Stimulated activated CD4-positive, alpha-beta T cell treated with anti-CD3 and anti-CD28 coated beads, TNF-alpha, amount 100 ng/mL, for 4 hours (primary cell): ENCODE data around the gene MRPL20.
A peak's percentile ranks its signal among the peaks of the same experiment; 100 is the strongest.
"Not testable (repeated sequence)": the region's sequence is repeated elsewhere in the genome, so short reads cannot be mapped to it uniquely, and the experiment has no call there.

Experiments
- DNase-seq, 3 experiments: peaks; one replicate each; pipeline ENCODE4 v3.0.0-alpha.2; 2020; ENCODE audit warnings: low read depth in 3 of 3

MRPL20 gene

GRCh38 chr1:1437033-1437903 lies 30.2 kb upstream of the MRPL20 start:
- DNase-seq = no peak

- DNase-seq = no peak
Observed at GRCh38 chr1:1436630-1437032, 29.5 kb upstream of the MRPL20 start.

- DNase-seq = no peak
Observed at GRCh38 chr1:1435911-1436629, 29.0 kb upstream of the MRPL20 start.

GRCh38 chr1:1435106-1435903 lies 28.2 kb upstream of the MRPL20 start, which contains the start of gene VWA1:
Gene VWA1, plus strand, starts transcription at chr1:1435690. Its CDS starts 59 bp downstream, at chr1:1435749.
- peak; percentile 30 to 56 (median 43) for DNase-seq

DNA sequence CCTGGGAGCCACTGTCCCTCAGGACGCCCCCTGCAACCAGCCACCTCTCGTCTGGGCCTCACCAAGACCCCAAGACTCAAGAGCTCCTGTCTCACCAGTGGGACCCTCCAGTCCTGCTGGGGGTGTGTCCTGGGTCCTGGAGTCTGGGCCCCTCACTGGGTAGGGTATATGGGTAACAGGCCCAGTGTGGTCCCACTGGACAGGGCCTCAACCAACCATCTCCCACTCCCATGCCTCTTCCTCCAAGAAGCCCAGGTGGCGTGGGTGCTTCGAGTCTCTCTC lies 27.7 kb upstream of the MRPL20 start:
- no peak for DNase-seq

GRCh38 chr1:1434131-1434823 lies 27.2 kb upstream of the MRPL20 start:
- no peak for DNase-seq

GRCh38 chr1:1433804-1434130 lies 26.7 kb upstream of the MRPL20 start:
- peak; percentile 23 to 32 (median 24) for DNase-seq

DNA sequence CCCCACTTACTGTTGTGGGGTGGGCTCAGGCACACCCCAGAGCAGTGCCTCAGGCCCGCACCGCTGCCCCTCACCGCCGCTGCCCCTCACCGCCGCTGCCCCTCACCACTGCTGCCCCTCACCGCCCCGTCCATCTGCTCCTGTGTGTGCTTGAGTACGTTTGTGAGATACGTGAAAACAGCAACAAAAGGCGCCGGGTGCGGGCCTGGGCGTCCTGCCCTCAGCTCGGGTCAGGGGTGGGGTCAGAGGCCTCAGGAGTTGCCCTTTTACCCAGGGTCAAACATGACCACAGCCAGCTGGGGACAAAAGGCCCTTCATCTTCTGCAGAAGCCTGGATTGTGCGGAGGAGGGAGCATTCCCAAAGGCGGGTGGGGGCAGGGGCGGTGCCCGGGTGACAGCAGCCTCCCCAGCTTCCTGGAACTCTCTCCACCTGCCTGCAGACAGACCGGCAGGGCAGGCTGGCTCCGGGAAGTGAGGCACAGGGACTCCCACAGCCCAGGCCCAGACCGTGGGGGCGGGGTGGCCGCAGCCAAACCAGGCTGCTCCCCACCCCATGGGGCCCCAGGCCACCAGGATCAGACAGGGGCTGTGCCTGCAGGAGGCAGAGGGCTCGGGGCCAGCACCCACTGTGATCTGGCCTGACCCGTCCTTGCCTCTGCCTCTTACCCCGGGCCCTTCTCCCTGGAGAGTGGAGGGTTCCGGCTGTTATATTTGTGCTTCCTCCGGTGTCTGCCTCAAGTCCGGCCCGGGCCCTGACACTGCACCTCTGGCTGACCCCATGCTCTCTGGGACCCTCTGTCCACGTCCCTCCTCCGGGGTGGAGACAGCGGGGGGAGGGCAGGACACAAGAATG lies 26.1 kb upstream of the MRPL20 start:
- no peak for DNase-seq

- DNase-seq = no peak
Observed at GRCh38 chr1:1432274-1432950, 25.3 kb upstream of the MRPL20 start.

DNA sequence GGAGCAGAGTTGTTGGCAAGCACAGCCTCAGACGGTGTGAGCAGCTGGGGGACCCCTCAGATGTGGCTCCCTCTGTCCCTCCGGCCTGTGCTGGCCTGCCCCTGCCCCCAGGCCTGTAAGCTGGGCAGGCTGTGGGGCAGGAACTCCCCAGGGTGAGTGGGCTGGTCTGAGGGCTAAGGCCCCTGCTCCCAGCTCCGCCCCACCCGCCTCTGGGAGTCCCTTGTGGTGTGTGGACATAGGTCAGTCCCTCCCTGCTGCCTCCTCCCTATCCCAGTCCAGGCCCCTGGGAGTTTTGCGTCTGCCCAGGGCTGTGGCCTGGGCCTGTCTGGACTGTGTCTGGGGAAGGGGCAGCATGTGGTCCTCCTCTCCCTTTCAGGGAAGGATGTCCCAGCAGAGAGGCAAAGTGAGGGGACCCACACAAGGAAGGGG lies 24.8 kb upstream of the MRPL20 start:
- no peak for DNase-seq

DNA sequence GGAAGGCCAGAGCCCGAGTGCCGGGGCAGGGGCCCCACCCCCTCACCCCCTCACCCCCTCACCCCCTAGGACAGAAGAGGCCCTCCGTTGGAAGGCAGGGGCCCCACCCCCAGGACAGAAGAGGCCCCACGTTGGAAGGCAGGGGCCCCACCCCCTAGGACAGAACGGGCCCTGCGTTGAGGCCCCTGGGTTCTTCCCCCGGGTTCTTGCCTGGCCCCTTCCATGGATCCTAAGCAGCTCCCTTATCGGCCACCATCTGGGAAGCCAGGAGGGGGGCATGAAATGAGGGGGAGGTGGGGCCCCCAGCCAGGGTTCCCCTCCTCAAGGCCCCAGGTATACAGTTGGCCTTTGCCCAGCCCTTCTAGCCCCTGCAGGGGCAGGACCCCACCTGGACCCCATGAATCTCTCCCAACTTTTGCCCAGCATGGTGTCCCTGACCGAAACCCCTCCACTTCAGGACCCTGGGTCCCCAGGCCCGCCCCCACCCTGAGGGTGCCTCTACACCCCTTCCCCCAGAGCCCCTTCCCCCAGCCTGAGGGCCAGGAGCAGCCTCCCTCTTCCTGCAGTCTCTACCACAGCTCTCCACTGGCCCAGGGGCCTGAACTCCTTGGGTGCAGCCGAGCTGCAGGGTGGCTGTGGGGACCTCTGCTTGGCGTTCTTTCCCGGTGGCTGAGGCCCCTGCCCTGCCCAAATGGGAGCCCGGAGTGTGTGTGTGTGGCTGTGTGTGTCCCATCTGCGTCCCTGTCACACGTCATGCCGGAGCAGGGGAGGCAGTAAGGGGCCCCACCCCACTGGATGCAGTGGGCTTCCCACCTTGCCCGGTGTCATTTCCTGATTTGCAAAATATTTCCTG lies 24.1 kb upstream of the MRPL20 start:
- DNase-seq = no peak

- DNase-seq = no peak
Observed at GRCh38 chr1:1430114-1430982, 23.3 kb upstream of the MRPL20 start.

- DNase-seq = no peak
Observed at GRCh38 chr1:1429671-1430073, 22.6 kb upstream of the MRPL20 start.

DNA sequence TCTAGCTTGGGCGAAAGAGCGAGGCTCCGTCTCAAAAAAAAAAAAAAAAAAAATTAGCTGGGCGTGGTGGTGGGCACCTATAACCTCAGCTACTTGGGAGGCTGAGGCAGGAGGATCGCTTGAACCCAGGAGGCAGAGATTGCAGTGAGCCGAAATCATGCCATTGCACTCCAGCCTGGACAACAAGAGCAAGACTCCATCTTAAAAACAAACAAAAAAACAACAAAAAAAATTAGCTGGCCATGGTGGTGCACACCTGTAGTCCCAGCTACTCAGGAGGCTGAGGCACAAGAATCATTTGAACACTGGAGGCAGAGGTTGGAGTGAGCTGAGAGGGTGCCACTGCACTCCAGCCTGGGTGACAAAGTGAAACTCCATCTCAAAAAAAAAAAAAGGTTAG lies 21.9 kb upstream of the MRPL20 start:
- DNase-seq = not testable (repeated sequence)

GRCh38 chr1:1428174-1428573 lies 21.1 kb upstream of the MRPL20 start:
- no peak for DNase-seq

- no peak for DNase-seq
Observed at GRCh38 chr1:1427820-1428148, 20.7 kb upstream of the MRPL20 start.

DNA sequence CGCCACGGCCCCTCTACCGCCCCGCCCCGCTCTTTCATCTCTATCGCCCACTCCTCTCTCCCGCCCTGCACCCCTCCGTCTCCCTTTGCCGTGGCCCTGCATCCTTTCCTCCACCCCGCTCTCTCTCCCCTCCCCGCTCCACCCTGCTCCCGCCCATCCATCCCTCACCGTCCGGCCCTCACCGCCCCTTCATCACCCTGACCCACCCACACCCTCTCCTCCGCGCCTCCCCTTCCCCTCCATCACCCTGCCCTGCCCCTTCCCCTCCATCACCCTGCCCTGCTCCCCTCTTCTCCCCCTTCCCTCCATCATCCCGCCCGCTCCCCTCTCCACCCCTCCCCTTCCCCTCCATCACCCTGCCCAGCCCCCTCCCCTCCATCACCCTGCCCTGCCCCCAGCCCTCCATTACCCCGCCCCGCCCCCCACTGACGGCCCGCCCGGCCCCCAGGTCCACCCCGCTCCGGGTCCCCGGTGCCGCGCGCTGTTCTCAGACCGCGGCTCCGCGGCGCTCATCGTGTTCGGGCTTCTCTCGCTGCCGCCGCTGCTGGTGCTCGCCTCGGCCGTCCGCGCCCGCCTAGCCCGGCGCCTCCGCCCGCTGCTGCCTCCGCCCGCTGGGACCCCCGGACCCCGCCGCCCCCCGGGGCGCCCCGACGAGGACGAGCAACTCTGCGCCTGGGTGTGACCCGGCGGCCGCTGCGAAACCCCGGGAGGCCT lies 20.2 kb upstream of the MRPL20 start:
- DNase-seq = no peak
